Loucy (cell line): ENCODE data around the gene CLIP1.

Experiments
- H2AFZ ChIP-seq: fragments of 200-600 bp; sonication (generic); 2 replicates; pipeline ENCODE4 v1.6.0; 2016; ENCODE audit warnings: antibody characterized with exemption, mild to moderate bottlenecking, low read length, moderate library complexity
- H3F3A ChIP-seq: fragments of 200-600 bp; 2 replicates; pipeline ENCODE4 v1.6.0; 2016; ENCODE audit warnings: antibody characterized with exemption, low read depth, mild to moderate bottlenecking
- H3K27me3 ChIP-seq: fragments of 200-600 bp; sonication (generic); 2 replicates; pipeline ENCODE4 v1.6.1; 2014; ENCODE audit warnings: low read length, mild to moderate bottlenecking; ENCODE audit not compliant: insufficient read depth, poor library complexity, severe bottlenecking
- H3K36me3 ChIP-seq: fragments of 200-600 bp; sonication (generic); 2 replicates; pipeline ENCODE4 v1.6.1; 2016; ENCODE audit warnings: low read length; ENCODE audit not compliant: insufficient read depth
- H3K4me1 ChIP-seq: fragments of 200-600 bp; sonication (generic); 2 replicates; pipeline ENCODE4 v1.5.1; 2014; ENCODE audit warnings: low read length, mild to moderate bottlenecking; ENCODE audit not compliant: insufficient read depth, poor library complexity, severe bottlenecking
- H3K4me2 ChIP-seq: fragments of 200-600 bp; sonication (generic); 2 replicates; pipeline ENCODE4 v1.6.0; 2014; ENCODE audit warnings: antibody characterized with exemption, low read length, low read depth, mild to moderate bottlenecking; ENCODE audit not compliant: poor library complexity, severe bottlenecking
- H3K4me3 ChIP-seq: fragments of 200-600 bp; sonication (generic); 2 replicates; pipeline ENCODE4 v1.5.1; 2014; ENCODE audit warnings: low read length, mild to moderate bottlenecking, mixed read lengths; ENCODE audit not compliant: poor library complexity, severe bottlenecking
- H3K79me2 ChIP-seq: fragments of 200-600 bp; sonication (generic); 2 replicates; pipeline ENCODE4 v1.6.1; 2014; ENCODE audit warnings: low read length; ENCODE audit not compliant: insufficient read depth
- H3K9ac ChIP-seq: fragments of 200-600 bp; sonication (generic); 2 replicates; pipeline ENCODE4 v1.6.0; 2014; ENCODE audit warnings: mild to moderate bottlenecking, low read depth, low read length, moderate library complexity; ENCODE audit not compliant: poor library complexity, severe bottlenecking
- H3K9me2 ChIP-seq: fragments of 200-600 bp; sonication (generic); replicated peaks from 2 replicates; pipeline ENCODE4 v1.6.1; 2016; ENCODE audit warnings: low read depth, low read length, mixed read lengths
- H3K9me3 ChIP-seq: fragments of 200-600 bp; sonication (generic); 2 replicates; pipeline ENCODE4 v1.6.1; 2014; ENCODE audit warnings: mild to moderate bottlenecking, antibody characterized with exemption, low read length, low read depth; ENCODE audit not compliant: insufficient read depth
- H4K20me1 ChIP-seq: fragments of 200-600 bp; sonication (generic); 2 replicates; pipeline ENCODE4 v1.6.0; 2014; ENCODE audit warnings: antibody characterized with exemption, low read length, mild to moderate bottlenecking; ENCODE audit not compliant: insufficient read depth, poor library complexity, severe bottlenecking
- CTCF ChIP-seq: fragments of 200-600 bp; sonication (generic); conservative IDR thresholded peaks from 2 replicates; pipeline ENCODE4 v1.5.1; 2014; ENCODE audit warnings: mild to moderate bottlenecking, antibody characterized with exemption, low read length
- EZH2phosphoT487 ChIP-seq: fragments of 200-600 bp; IDR thresholded peaks from 2 replicates; pipeline ENCODE4 v1.6.1; 2018; ENCODE audit warnings: antibody characterized with exemption, mild to moderate bottlenecking, moderate library complexity, borderline replicate concordance

The CLIP1 gene

GRCh38 chr12:122423258-122424165 is 1.0 kb upstream of the CLIP1 start:
- Histone ChIP-seq H3K27me3 (no peaks in the 10 kb centered on the region), H3K36me3 (no peaks in the 10 kb centered on the region), H3K4me3 (peak overlapping the region; percentile 86), H3K9ac (peak overlapping the region; percentile 74), H3K4me1 (peaks cover 24% of the 10 kb centered on the region), H3K9me3 (no peaks in the 10 kb centered on the region), H3K9me2 (no peaks in the 10 kb centered on the region), H3K4me2 (peak overlapping the region; percentile 99), H3F3A (no peaks in the 10 kb centered on the region), H3K79me2 (peaks cover 26% of the 10 kb centered on the region), H4K20me1 (peaks cover 3% of the 10 kb centered on the region), H2AFZ (peak overlapping the region; percentile 99)
- TF ChIP-seq CTCF (no peak), EZH2phosphoT487 (no peak)

GRCh38 chr12:122422730-122423257 is 325 bp upstream of the CLIP1 start:
- Histone ChIP-seq H3K36me3 (no peaks in the 10 kb centered on the region), H3K27me3 (no peaks in the 10 kb centered on the region), H3K9me2 (no peaks in the 10 kb centered on the region), H3K79me2 (peaks cover 30% of the 10 kb centered on the region), H3K4me2 (peak overlapping the region; percentile 99), H3K9ac (peak overlapping the region; percentile 74), H3K9me3 (no peaks in the 10 kb centered on the region), H3K4me1 (peaks cover 24% of the 10 kb centered on the region), H3K4me3 (peak overlapping the region; percentile 86), H4K20me1 (peaks cover 3% of the 10 kb centered on the region), H3F3A (no peaks in the 10 kb centered on the region), H2AFZ (peak overlapping the region; percentile 99)
- TF ChIP-seq EZH2phosphoT487 (no peak), CTCF (no peak)

- no peaks in the 10 kb centered on the region for H3K27me3 ChIP-seq
- H3K9ac ChIP-seq = peak overlapping the region; percentile 79
- no peaks in the 10 kb centered on the region for H3K9me3 ChIP-seq
- H3F3A ChIP-seq = no peaks in the 10 kb centered on the region
- no peaks in the 10 kb centered on the region for H3K36me3 ChIP-seq
- H3K4me1 ChIP-seq = peaks cover 24% of the 10 kb centered on the region
- H3K4me3 ChIP-seq = peak overlapping the region; percentile 85
- H4K20me1 ChIP-seq = peaks cover 3% of the 10 kb centered on the region
- peak overlapping the region; percentile 82 for H3K4me2 ChIP-seq
- no peaks in the 10 kb centered on the region for H3K9me2 ChIP-seq
- H2AFZ ChIP-seq = peak overlapping the region; percentile 91
- H3K79me2 ChIP-seq = peaks cover 30% of the 10 kb centered on the region
- no peak for TF ChIP-seq CTCF
- no peak for TF ChIP-seq EZH2phosphoT487
Measured at GRCh38 chr12:122421187-122421820, 1.2 kb downstream of the CLIP1 start.
